WI38 (cell line): Measurements from ENCODE around the gene PLEK.

Experiments used
- H3K4me3 ChIP-seq: 2 replicates; pipeline ENCODE4 v1.5.1; 2011; ENCODE audit warnings: low read depth, mild to moderate bottlenecking, control low read depth, low read length
- CTCF ChIP-seq: IDR thresholded peaks from 2 replicates; pipeline ENCODE4 v1.5.1; 2012; ENCODE audit warnings: low read depth, mild to moderate bottlenecking, control low read depth, low read length

PLEK gene

GRCh38 chr2:68404893-68405799, 40.1 kb downstream of the PLEK start:
- TF ChIP-seq CTCF: no peak
- no peak overlapping the region for H3K4me3 ChIP-seq

GRCh38 chr2:68411397-68412126, 46.5 kb downstream of the PLEK start:
- H3K4me3 ChIP-seq: no peak overlapping the region

GRCh38 chr2:68412127-68412819, 47.2 kb downstream of the PLEK start:
- no peak overlapping the region for H3K4me3 ChIP-seq
- TF ChIP-seq CTCF: no peak

More at GRCh38 chr2:68411397-68412126, 46.5 kb downstream of the PLEK start:
- no peak for TF ChIP-seq CTCF

GRCh38 chr2:68413466-68413865, 48.4 kb downstream of the PLEK start:
- TF ChIP-seq CTCF: no peak
- no peak overlapping the region for H3K4me3 ChIP-seq

- TF ChIP-seq CTCF: no peak
- H3K4me3 ChIP-seq: no peak overlapping the region
These were observed 49.4 kb downstream of the PLEK start for GRCh38 chr2:68414452-68414851.

GRCh38 chr2:68414876-68415275, 49.8 kb downstream of the PLEK start:
- no peak overlapping the region for H3K4me3 ChIP-seq
- TF ChIP-seq CTCF: no peak
